Astrocyte (in vitro differentiated cells and primary cell): ENCODE results near the gene METTL8. TPM values are rescaled to one million over a fixed set of nuclear protein-coding genes. Genes with fewer than 3 reads are reported as not detected.

ENCODE experiments used
- DNase-seq: peaks from one replicate; pipeline ENCODE4 v3.0.0-alpha.2; 2010; ENCODE audit warnings: low read depth
- FAIRE-seq: peaks from 2 replicates; lab custom pipeline; 2011; peaks lifted over from hg19 to GRCh38; lab: Jason Lieb, UNC
- H2AFZ ChIP-seq: 2 replicates; pipeline ENCODE4 v1.6.0; 2012; ENCODE audit warnings: low read depth, low read length, inconsistent platforms
- H3K27ac ChIP-seq: 2 replicates; pipeline ENCODE4 v1.5.1; 2011; ENCODE audit warnings: low read depth, low read length, inconsistent platforms
- H3K27me3 ChIP-seq: 2 replicates; pipeline ENCODE4 v1.6.0; 2011; ENCODE audit warnings: low read length, inconsistent platforms; ENCODE audit not compliant: insufficient read depth
- H3K36me3 ChIP-seq: 2 replicates; pipeline ENCODE4 v1.5.1; 2011; ENCODE audit warnings: low read length, inconsistent platforms; ENCODE audit not compliant: insufficient read depth
- H3K4me1 ChIP-seq: 2 replicates; pipeline ENCODE4 v1.5.1; 2011; ENCODE audit warnings: low read length, inconsistent platforms; ENCODE audit not compliant: insufficient read depth
- H3K4me2 ChIP-seq: 2 replicates; pipeline ENCODE4 v1.6.0; 2012; ENCODE audit warnings: low read length, inconsistent platforms
- H3K4me3 ChIP-seq: 2 replicates; pipeline ENCODE4 v1.5.1; 2011; ENCODE audit warnings: low read depth, mild to moderate bottlenecking, low read length, inconsistent platforms; ENCODE audit not compliant: insufficient read depth
- H3K79me2 ChIP-seq: 2 replicates; pipeline ENCODE4 v1.6.0; 2012; ENCODE audit warnings: mild to moderate bottlenecking, low read length, inconsistent platforms; ENCODE audit not compliant: insufficient read depth
- H3K9ac ChIP-seq: 2 replicates; pipeline ENCODE4 v1.6.0; 2012; ENCODE audit warnings: mild to moderate bottlenecking, low read length, inconsistent platforms
- H3K9me3 ChIP-seq: 2 replicates; pipeline ENCODE4 v1.5.1; 2012; ENCODE audit warnings: low read depth, mild to moderate bottlenecking, low read length, inconsistent platforms; ENCODE audit not compliant: insufficient read depth
- H4K20me1 ChIP-seq: 2 replicates; pipeline ENCODE4 v1.6.0; 2012; ENCODE audit warnings: low read length, inconsistent platforms; ENCODE audit not compliant: insufficient read depth
- H3K27ac Mint-ChIP-seq: one replicate; pipeline ENCODE4 v1.8.0; 2021; ENCODE audit warnings: mild to moderate bottlenecking, mixed read lengths; ENCODE audit not compliant: unreplicated experiment
- H3K27me3 Mint-ChIP-seq: one replicate; pipeline ENCODE4 v1.8.0; 2021; ENCODE audit warnings: low read depth, mixed read lengths; ENCODE audit not compliant: unreplicated experiment
- H3K36me3 Mint-ChIP-seq: one replicate; pipeline ENCODE4 v1.8.0; 2021; ENCODE audit warnings: low read depth, mixed read lengths; ENCODE audit not compliant: unreplicated experiment
- H3K4me1 Mint-ChIP-seq: one replicate; pipeline ENCODE4 v1.8.0; 2021; ENCODE audit warnings: low read depth, mixed read lengths; ENCODE audit not compliant: unreplicated experiment
- H3K4me3 Mint-ChIP-seq: one replicate; pipeline ENCODE4 v1.8.0; 2021; ENCODE audit warnings: mild to moderate bottlenecking, moderate library complexity, mixed read lengths; ENCODE audit not compliant: unreplicated experiment
- H3K9me3 Mint-ChIP-seq: one replicate; pipeline ENCODE4 v1.8.0; 2021; ENCODE audit warnings: mild to moderate bottlenecking, mixed read lengths; ENCODE audit not compliant: unreplicated experiment
- CTCF ChIP-seq: IDR thresholded peaks from 2 replicates; pipeline ENCODE4 v1.5.1; 2011; ENCODE audit warnings: low read depth, mild to moderate bottlenecking, inconsistent platforms, low read length, moderate library complexity; ENCODE audit not compliant: insufficient read depth
- EZH2 ChIP-seq: IDR thresholded peaks from 2 replicates; pipeline ENCODE4 v1.6.1; 2012; ENCODE audit warnings: mild to moderate bottlenecking, low read length, inconsistent platforms; ENCODE audit not compliant: insufficient read depth
- total RNA-seq: library from RNA; stranded (reverse); gene quantifications from 2 replicates; pipeline ENCODE4 v1.2.1, GENCODE V29; 2021

The METTL8 gene
- total RNA-seq, 1 donor from 2014 or later, result 40.4 TPM

GRCh38 chr2:171347591-171348032 is 86.2 kb downstream of the METTL8 start:
- H3K4me2 ChIP-seq, result peak overlapping the region; percentile 59
- no peak for TF ChIP-seq EZH2
- no peak for TF ChIP-seq CTCF
- no peaks in the 10 kb centered on the region for H3K79me2 ChIP-seq
- FAIRE-seq (peak; percentile 65), DNase-seq (peak; percentile 99)
- no peaks in the 10 kb centered on the region for H3K9me3 ChIP-seq
- peak overlapping the region; percentile 65 for H3K27ac ChIP-seq
- peak overlapping the region; percentile 4 for H3K9ac ChIP-seq
- peak overlapping the region; percentile 91 for H3K27ac Mint-ChIP-seq
- no peaks in the 10 kb centered on the region for H4K20me1 ChIP-seq
- peaks cover 13% of the 10 kb centered on the region for H3K4me1 ChIP-seq
- H3K4me3 ChIP-seq, result no peak overlapping the region
- peaks cover 2% of the 10 kb centered on the region for H3K36me3 Mint-ChIP-seq
- peaks cover 31% of the 10 kb centered on the region for H3K4me1 Mint-ChIP-seq
- peaks cover 9% of the 10 kb centered on the region for H3K9me3 Mint-ChIP-seq
- no peak overlapping the region for H2AFZ ChIP-seq
- peak overlapping the region; percentile 58 for H3K4me3 Mint-ChIP-seq
- H3K27me3 Mint-ChIP-seq, result no peaks in the 10 kb centered on the region
- no peaks in the 10 kb centered on the region for H3K36me3 ChIP-seq
- H3K27me3 ChIP-seq, result no peaks in the 10 kb centered on the region

DNA sequence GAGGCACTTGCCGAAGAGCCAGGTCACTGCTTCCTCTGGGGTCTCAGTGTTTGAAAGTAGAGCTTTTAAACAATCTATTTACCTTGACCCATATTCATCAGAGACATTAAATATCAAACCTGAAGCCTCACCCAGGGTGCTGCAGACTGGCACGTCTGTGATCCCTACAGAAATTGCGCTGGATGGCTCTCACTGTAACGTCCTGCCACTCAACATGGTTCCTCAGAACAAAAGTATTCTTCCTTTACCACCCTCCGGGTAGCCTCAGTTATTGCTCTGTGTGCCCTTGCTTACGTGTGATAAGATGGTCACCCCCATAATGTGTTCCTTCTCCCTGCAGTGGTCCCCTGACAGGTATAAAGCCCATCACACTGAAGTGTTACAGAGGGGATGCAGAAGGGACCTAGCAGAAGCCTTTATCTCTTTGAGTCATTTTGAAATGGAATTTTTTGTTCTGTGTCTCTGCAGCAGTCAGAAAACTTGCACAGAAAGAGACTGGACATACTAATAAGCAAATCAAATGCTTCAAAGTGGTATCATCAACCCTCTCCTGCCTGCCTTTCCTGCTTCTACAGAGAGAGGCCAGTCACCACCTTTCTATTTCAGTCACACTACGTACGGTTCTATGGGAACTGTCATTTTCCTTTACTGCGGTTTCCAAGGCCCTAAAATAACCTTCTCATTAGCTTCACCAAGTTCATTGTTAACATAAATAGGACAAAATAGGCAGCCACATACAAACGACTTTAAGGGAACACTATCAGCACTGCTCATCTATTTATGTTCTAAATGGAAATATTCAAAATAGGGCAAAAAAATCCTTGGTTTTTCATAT is 86.8 kb downstream of the METTL8 start:
- Mint-ChIP-seq H3K9me3 (peaks cover 6% of the 10 kb centered on the region), H3K36me3 (peaks cover 2% of the 10 kb centered on the region), H3K27me3 (no peaks in the 10 kb centered on the region), H3K27ac (peak overlapping the region; percentile 91), H3K4me3 (no peak overlapping the region), H3K4me1 (peaks cover 34% of the 10 kb centered on the region)
- Histone ChIP-seq H3K4me1 (peaks cover 13% of the 10 kb centered on the region), H4K20me1 (no peaks in the 10 kb centered on the region), H3K27me3 (no peaks in the 10 kb centered on the region), H2AFZ (no peak overlapping the region), H3K9ac (peak overlapping the region; percentile 37), H3K9me3 (no peaks in the 10 kb centered on the region), H3K27ac (peak overlapping the region; percentile 65), H3K79me2 (no peaks in the 10 kb centered on the region), H3K4me2 (peak overlapping the region; percentile 59), H3K36me3 (no peaks in the 10 kb centered on the region), H3K4me3 (no peak overlapping the region)
- DNase-seq (peak; percentile 56), FAIRE-seq (no peak)
- TF ChIP-seq CTCF (peak; percentile 10), EZH2 (no peak)
